ENCODE data around the gene CD80. TPM values are rescaled to one million over a fixed set of nuclear protein-coding genes. Genes with fewer than 3 reads are reported as not detected.

CD80 gene
- total and polyA plus RNA-seq, 2 of the 8 experiments (the other 6 are each of a cell fraction or from before 2014, with no cell fraction given), result 0.11 TPM; not detected in 1

GRCh38 chr3:119596398-119596797, 37.0 kb upstream of the CD80 start (continued):
- TF ChIP-seq CHD7 (IDR thresholded peaks at IDR 0.05; ENCODE audit: insufficient replicate concordance, low read length) (no peak), E2F6 (IDR thresholded peaks at IDR 0.05) (no peak), HDAC6 (IDR thresholded peaks at IDR 0.05; ENCODE audit: low read depth, low read length) (no peak), SUZ12 (IDR thresholded peaks at IDR 0.05; ENCODE audit: low read length) (no peak), GTF2F1 (IDR thresholded peaks at IDR 0.05; ENCODE audit: borderline replicate concordance, low read depth, low read length) (no peak), POLR2AphosphoS5 (IDR thresholded peaks at IDR 0.05; ENCODE audit: low read depth, low read length) (no peak)
